Stimulated activated naive CD4-positive, alpha-beta T cell treated with Interleukin-2 at 50 U/mL for 16 hours (primary cell): ENCODE results near the gene METTL9.
"Not testable (repeated sequence)": the region's sequence is repeated elsewhere in the genome, so short reads cannot be mapped to it uniquely, and the experiment has no call there.

Source experiments
- DNase-seq: peaks from one replicate; lab custom pipeline; 2025; lab: John Stamatoyannopoulos, UW

Gene METTL9

GRCh38 chr16:21599122-21600030, at the start of gene METTL9:
TSS of gene METTL9 (plus strand) at chr16:21599577. CDS start at chr16:21599734, 157 bp downstream.
- DNase-seq, result peak; percentile 91

- DNase-seq, result not testable (repeated sequence)
These were observed 49.4 kb upstream of the METTL9 start for GRCh38 chr16:21549975-21550374.

GRCh38 chr16:21550435-21550834, 48.9 kb upstream of the METTL9 start:
- not testable (repeated sequence) for DNase-seq

- DNase-seq, result not testable (repeated sequence)
These were observed 48.3 kb upstream of the METTL9 start for GRCh38 chr16:21551076-21551475.

GRCh38 chr16:21551600-21551999, 47.8 kb upstream of the METTL9 start:
- DNase-seq, result not testable (repeated sequence)

GRCh38 chr16:21553481-21554296, 45.7 kb upstream of the METTL9 start:
- not testable (repeated sequence) for DNase-seq

- peak; percentile 88 for DNase-seq
These were observed 44.4 kb upstream of the METTL9 start for GRCh38 chr16:21554795-21555585.

GRCh38 chr16:21555621-21556020, 43.8 kb upstream of the METTL9 start:
- DNase-seq, result not testable (repeated sequence)

- DNase-seq, result not testable (repeated sequence)
These were observed 43.3 kb upstream of the METTL9 start for GRCh38 chr16:21556026-21556595.

GRCh38 chr16:21556651-21557241, 42.6 kb upstream of the METTL9 start:
- DNase-seq, result not testable (repeated sequence)

GRCh38 chr16:21560462-21560861, 38.9 kb upstream of the METTL9 start:
- no peak for DNase-seq

- DNase-seq, result no peak
These were observed 35.7 kb upstream of the METTL9 start for GRCh38 chr16:21563676-21564075.

- not testable (repeated sequence) for DNase-seq
These were observed 35.0 kb upstream of the METTL9 start for GRCh38 chr16:21564367-21564766.

GRCh38 chr16:21565507-21565860, 33.9 kb upstream of the METTL9 start:
- no peak for DNase-seq

- DNase-seq, result no peak
These were observed 33.3 kb upstream of the METTL9 start for GRCh38 chr16:21565861-21566669.

GRCh38 chr16:21566891-21567414, 32.4 kb upstream of the METTL9 start:
- no peak for DNase-seq

GRCh38 chr16:21567496-21567895, 31.9 kb upstream of the METTL9 start:
- not testable (repeated sequence) for DNase-seq

- no peak for DNase-seq
These were observed 30.7 kb upstream of the METTL9 start for GRCh38 chr16:21568502-21569189.

GRCh38 chr16:21570676-21571017, 28.7 kb upstream of the METTL9 start:
- no peak for DNase-seq

- DNase-seq, result not testable (repeated sequence)
These were observed 25.9 kb upstream of the METTL9 start for GRCh38 chr16:21573506-21573905.
